GM13976 (cell line): Measurements from ENCODE around the gene CMC4.

Source experiments
- DNase-seq: peaks from one replicate; pipeline ENCODE4 v3.0.0; 2012; ENCODE audit warnings: low spot score
- CTCF ChIP-seq: IDR thresholded peaks from 2 replicates; pipeline ENCODE4 v1.5.1; 2012; ENCODE audit warnings: borderline replicate concordance, mild to moderate bottlenecking; ENCODE audit not compliant: insufficient read depth; ENCODE audit errors: extremely low read depth, missing control alignments, control extremely low read depth
- in situ Hi-C: fragments of 300-500 bp; cut with MboI; formaldehyde crosslinking; loops from one replicate; pipeline ENCODE4 v1.12.0; 2022; ENCODE audit warnings: low sequenced_read_pairs, mixed read lengths, inconsistent platforms; ENCODE audit not compliant: unreplicated experiment

Gene CMC4

DNA sequence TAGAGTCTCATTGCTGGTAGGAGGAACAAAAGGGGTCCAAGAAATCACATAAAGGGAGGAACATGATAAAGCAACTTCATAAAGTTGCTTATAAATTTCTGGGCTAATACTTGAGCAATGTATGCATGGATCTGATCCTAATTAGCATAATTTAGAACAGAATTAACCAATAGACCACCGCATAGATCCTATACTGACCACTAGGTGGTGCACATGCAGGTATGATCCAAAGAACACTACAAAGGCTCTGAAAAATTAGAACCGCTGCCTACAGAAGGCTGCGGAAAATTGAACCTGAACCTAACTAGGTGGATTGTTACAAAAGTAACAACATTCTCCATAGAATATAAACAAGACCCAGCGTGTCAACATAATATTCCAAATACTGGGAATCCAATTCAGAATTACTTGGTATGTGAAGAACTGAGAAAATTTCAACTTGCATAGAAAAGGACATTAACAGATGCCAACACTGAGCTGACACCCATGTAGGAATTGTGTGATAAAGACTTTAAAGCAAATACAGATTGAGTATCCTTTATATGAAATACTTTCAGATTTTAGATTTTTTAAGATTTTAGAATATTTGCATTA lies 23.6 kb upstream of the CMC4 start:
- TF ChIP-seq CTCF, result no peak
- in situ Hi-C loops, result no loop called here
- peak; percentile 17 for DNase-seq

DNA sequence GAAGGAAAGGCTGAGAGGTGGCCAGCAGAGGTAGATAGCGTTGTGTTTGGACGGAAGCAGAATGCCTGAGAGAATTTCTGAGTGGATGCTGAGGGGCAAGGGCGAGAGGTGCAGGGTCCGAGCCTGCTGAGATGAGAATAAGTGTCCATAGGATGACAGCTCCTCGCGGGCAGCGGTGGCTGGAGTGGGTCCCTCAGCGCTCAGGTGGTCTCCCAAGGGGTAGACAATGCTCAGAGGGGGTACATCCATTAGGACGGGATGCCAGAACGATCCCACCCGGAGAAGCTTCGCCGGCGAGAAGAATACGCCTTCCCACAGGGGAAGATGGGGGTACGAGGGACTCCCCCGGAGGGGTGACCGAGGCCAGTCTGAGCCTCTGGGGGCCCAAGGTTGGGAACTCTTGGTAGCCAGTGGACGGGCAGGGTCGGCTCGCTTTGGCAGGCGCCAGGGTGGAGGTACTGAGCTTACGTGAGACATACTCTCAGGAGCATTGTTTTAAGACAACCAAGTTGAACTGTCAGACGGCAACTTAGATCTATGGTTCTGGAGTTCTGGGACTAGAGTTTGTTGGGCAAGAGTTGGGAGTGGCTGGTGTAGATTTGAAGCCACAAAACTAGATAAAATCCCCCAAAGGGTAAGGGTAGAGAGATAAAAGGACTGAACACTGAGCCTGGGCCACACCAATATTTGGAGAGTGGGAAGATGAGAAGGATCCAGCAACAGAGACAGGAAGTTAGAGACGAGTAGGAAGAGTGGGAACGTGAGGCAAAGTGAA lies 16.2 kb upstream of the CMC4 start:
- in situ Hi-C loops, result no loop called here
- no peak for TF ChIP-seq CTCF
- no peak for DNase-seq

DNA sequence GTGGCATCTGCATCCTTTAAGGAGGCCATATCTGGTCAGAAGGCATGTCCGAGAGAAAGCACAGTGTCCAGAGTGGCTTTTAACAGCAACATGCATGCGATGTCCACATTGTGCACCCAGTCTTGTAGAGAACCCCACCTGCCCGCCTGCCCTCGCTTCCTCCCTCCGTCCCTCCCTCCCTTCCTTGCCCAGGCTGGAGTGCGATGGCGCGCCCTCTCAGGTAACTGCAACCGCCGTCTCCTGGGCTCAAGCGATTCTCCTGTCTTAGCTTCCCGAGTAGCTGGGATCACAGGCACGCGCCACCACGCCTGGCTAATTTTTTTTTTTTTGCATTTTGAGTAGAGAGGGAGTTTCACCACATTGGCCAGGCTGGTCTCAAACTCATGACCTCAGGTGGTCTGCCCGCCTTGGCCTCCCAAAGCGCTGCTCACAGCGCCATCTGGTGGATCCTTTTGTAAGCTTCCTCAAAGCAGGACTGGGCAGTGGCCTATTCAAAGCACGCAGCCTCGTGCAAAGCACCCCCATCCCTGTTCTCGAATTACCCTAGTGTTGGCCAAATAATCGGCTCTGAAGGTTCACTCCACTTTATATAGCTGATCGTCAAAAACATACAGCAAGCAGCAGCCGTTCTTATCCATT lies 15.4 kb upstream of the CMC4 start:
- in situ Hi-C loops, result no loop called here
- DNase-seq, result peak; percentile 33

DNA sequence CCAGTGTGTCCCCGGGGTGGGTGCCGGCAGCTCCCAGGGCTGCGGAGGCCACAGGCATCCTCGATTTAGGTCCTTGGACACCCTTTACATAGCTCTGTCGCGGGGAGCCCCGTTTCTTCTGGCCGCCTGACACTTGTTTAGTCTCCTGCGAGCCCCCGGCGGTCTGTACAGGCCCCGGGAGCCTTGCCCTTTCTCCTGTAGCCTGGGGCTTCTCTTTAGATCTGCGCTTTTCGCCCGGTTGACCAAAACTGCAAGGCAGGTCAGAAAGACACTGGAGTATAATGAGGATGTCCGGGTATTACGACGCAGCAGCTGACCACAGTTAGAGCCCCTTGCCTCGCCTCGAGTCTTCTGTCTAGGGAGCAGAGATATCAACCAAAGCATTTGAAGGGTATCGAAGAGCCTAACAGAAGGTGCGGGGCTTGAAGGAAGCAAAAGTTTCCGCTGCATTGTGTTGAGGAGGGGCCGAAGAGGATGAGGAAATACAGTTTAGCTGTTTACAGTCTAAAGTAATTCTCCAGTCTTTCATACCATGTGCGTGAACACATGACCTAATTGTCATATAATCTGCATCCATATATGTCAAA lies 851 bp upstream of the CMC4 start:
- no peak for TF ChIP-seq CTCF
- no peak for DNase-seq
- in situ Hi-C loops, result no loop called here

More for the DNA sequence above, 15.4 kb upstream of the CMC4 start:
- peak; percentile 16 for TF ChIP-seq CTCF

DNA sequence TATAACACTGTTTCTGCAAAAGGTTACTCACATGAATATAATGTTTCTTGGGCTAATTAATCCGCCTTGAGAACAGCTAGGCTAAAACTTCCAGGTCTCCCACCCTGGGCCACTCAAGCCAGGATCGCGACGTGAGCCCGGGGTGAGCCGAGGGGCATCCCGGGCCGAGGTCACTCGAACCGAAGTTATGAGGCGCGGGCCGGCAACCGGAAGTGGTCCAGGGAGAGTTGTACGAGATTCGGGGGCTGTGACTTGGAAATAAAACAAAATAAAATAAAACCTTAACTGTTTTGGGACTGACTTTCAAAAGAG lies 317 bp downstream of the CMC4 start:
- no peak for TF ChIP-seq CTCF
- no peak for DNase-seq
- in situ Hi-C loops, result no loop called here

DNA sequence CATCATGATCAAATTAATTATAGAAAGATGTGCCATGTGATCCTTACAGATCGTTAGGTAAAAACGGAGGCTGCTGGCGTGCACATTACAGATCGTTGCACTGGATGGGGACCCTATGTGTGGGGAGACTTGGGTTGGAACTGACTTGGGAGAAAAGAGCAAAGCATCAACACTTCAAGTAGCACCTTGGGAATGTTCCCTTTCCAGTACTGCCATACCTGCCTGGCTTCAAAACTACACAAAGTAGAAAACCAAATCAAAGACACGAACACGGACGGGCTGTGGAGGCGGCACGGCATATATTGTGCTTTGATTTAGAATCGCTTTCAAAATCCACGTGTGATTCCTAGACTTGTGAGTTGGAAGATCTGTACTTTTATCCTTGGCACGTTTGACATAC lies 898 bp downstream of the CMC4 start:
- no peak for TF ChIP-seq CTCF
- DNase-seq, result no peak
- in situ Hi-C loops, result no loop called here
